Right lobe of liver (tissue), 6 donors: ENCODE data around the gene RAB26. TPM values are rescaled to one million over a fixed set of nuclear protein-coding genes. Genes with fewer than 3 reads are reported as not detected.
A peak's percentile ranks its signal among the peaks of the same experiment; 100 is the strongest.

ENCODE experiments used
- ATAC-seq, 4 donors: fragments of 200-7000 bp; cut with Tn5 transposase; one replicate each; pipeline ENCODE4 v1.9.1; 2020; ENCODE audit warnings: mild to moderate bottlenecking in 4 of 4, moderate library complexity in 4 of 4
- DNase-seq, 3 donors: peaks; one replicate each; pipeline ENCODE4 v3.0.0-alpha.2; 2020
- H3K27ac ChIP-seq, 3 donors: fragments of 200-600 bp; one replicate each; pipeline ENCODE4 v1.8.0; 2022
- H3K27me3 ChIP-seq, 2 donors: fragments of 200-600 bp; one replicate each; pipeline ENCODE4 v1.8.0; 2022
- H3K36me3 ChIP-seq, 4 donors: fragments of 200-600 bp; sonication (generic) in 1 of 4; one replicate each; pipeline versions ENCODE4 v1.5.1 to v1.8.0; 2017 to 2022; ENCODE audit warnings: control low read depth in 1 of 4
- H3K4me1 ChIP-seq, 4 donors: fragments of 200-600 bp; sonication (generic) in 1 of 4; one replicate each; pipeline versions ENCODE4 v1.5.1 to v1.8.0; 2017 to 2022; ENCODE audit warnings: control low read depth in 1 of 4
- H3K4me3 ChIP-seq, 3 donors: fragments of 200-600 bp; one replicate each; pipeline ENCODE4 v1.8.0; 2022
- H3K9me3 ChIP-seq, 4 donors: fragments of 200-600 bp; sonication (generic) in 1 of 4; one replicate each; pipeline versions ENCODE4 v1.5.1 to v1.8.0; 2017 to 2022; ENCODE audit warnings: control low read depth in 1 of 4
- POLR2A ChIP-seq: fragments of 450-650 bp; IDR thresholded peaks from one replicate; pipeline ENCODE4 v1.6.1; 2017; ENCODE audit warnings: antibody characterized with exemption, mild to moderate bottlenecking
- WGBS: methylation state at CpG from one replicate; pipeline ENCODE4 v1.1.6; 2018; ENCODE audit warnings: low coverage, low lambda C conversion rate; ENCODE audit not compliant: insufficient coverage; ENCODE audit errors: missing lambda C conversion rate; 5-methylcytosine and 5-hydroxymethylcytosine counted together
- intact Hi-C, 2 donors: fragments of 100-400 bp; cut with DNase I; formaldehyde crosslinking; loops; one replicate each; pipeline versions ENCODE4 v1.11.2 to v1.14.1; 2022
- total RNA-seq, 6 experiments: library from RNA; depleted of rRNA in 2 of 6; stranded (reverse); fragments of >200 nt in 2 of 6; fragmentation: NEBNext Ultra II Directional in 3 of 6; extraction: Animal tissue kit (Norgen Biotek cat#: 25700) in 3 of 6; gene quantifications; one replicate each; pipeline versions ENCODE4 v1.1.0 to v1.2.4, GENCODE V29; 2016 to 2023
- TF ChIP-seq, protein P1 (sequence below), 4 donors: fragments of 200-600 bp in 3 of 4; fragments of 450-650 bp in 1 of 4; IDR thresholded peaks; one replicate each; pipeline versions ENCODE4 v1.5.1 to v1.8.0; 2016 to 2022; ENCODE audit warnings: antibody characterized with exemption in 4 of 4, mild to moderate bottlenecking in 2 of 4
- donor health status: DM: no; HTN: yes; CAD: no.
- donor health status: DM: no; HTN: no; CAD: no.
- donor health status: DM: no; HTN: no; CAD: no.
- donor health status: DM: no; HTN: yes; CAD: no.
- donor health status: DM: no; HTN: yes; CAD: no.

The RAB26 gene
- total RNA-seq, 6 experiments from 2014 or later: 3.8 to 14.6 (median 8.7) TPM

DNA sequence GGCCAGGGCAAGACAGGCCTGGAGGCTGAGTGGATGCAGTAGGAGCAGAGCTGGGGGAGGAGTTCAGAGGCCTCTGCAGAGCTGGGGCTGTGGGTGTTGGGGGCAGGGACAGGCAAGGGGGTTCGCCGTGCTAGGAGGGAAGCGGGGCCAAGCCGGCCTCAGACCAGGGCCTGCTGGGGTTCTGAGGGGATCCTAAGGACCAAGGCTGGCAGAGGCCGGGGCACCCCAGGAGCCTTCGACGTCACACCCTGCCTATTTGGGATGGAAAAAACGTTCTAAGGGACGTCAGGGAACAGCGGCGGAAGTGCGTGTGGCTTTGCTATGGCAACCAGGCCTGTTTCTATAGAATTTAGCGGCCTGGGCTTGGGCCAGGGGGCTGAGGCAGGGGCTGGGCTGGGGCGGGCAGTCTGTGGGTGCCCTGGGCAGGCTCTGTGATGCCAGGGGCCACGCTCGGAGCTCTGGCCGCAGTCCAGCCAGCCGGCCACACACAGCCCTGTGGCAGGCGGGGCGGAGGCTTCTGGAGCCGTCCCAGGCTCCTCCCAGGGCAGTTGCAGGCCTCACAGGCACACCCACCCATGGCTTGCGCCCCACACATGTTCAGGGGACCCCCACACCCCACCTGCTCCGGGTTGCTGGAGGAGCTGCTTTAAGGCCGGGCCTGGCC lies 10.9 kb downstream of the RAB26 start:
- H3K4me1 ChIP-seq: peaks cover 0 to 62% (median 22%) of the 10 kb centered on the region in 4 donors

DNA sequence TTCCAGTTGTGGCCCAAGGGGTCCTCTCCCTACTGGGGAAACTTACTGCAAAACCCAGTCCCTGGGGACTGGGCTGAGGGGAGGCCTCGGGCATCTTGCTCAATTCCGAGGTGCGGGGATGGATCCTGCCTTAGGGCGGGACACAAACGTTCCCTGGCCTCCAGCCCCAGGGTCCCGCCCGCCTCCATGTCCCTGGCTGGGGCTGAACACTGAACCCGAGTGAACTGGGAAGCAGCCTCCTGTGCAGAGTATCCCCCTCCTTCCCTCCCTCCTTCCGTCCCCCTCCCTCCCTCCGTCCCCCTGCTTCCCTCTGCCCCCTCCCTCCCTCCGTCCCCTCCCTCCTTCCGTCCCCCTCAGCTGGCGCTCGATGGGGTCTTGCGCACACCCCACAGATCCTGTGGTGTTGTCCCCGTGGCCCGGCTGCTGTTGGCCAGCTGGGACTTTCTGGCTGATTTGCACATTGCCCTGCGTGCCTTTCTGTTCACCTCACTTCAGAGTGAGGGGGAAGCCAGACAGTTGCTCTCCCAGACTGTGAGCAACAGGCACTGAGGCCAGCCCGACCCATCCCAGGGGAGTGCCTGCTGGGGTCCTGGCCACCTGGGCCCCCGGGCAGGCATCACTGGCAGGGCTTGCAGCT lies 12.6 kb downstream of the RAB26 start:
- Histone ChIP-seq H3K27me3 (no peaks in the 10 kb centered on the region), H3K27ac (peak overlapping the region in 2 of 3 donors; percentile 43 to 71), H3K9me3 (no peaks in the 10 kb centered on the region), H3K36me3 (peaks cover 0 to 3% (median 1%) of the 10 kb centered on the region in 4 donors), H3K4me1 (peaks cover 0 to 66% (median 24%) of the 10 kb centered on the region in 4 donors), H3K4me3 (no peak overlapping the region)
- DNase-seq (peak in 2 of 3 donors; percentile 76 to 83), ATAC-seq (peak in 2 of 4 donors; percentile 10 to 24)
- WGBS: 37% methylated on average over 15 of the region's 20 CpGs
- no peak for TF ChIP-seq POLR2A
- TF ChIP-seq, protein P1, sequence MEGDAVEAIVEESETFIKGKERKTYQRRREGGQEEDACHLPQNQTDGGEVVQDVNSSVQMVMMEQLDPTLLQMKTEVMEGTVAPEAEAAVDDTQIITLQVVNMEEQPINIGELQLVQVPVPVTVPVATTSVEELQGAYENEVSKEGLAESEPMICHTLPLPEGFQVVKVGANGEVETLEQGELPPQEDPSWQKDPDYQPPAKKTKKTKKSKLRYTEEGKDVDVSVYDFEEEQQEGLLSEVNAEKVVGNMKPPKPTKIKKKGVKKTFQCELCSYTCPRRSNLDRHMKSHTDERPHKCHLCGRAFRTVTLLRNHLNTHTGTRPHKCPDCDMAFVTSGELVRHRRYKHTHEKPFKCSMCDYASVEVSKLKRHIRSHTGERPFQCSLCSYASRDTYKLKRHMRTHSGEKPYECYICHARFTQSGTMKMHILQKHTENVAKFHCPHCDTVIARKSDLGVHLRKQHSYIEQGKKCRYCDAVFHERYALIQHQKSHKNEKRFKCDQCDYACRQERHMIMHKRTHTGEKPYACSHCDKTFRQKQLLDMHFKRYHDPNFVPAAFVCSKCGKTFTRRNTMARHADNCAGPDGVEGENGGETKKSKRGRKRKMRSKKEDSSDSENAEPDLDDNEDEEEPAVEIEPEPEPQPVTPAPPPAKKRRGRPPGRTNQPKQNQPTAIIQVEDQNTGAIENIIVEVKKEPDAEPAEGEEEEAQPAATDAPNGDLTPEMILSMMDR (IDR thresholded peaks at IDR 0.05): no peak
- intact Hi-C loops: no loop called here

More for the DNA sequence above, 10.9 kb downstream of the RAB26 start:
- H3K9me3 ChIP-seq: no peaks in the 10 kb centered on the region
- intact Hi-C loops: no loop called here
- DNase-seq (peak; percentile 78 to 90 (median 89)), ATAC-seq (peak; percentile 5 to 28 (median 24))
- H3K27me3 ChIP-seq: no peaks in the 10 kb centered on the region
- H3K36me3 ChIP-seq: no peaks in the 10 kb centered on the region
- TF ChIP-seq, protein P1 (IDR thresholded peaks at IDR 0.05): no peak
- TF ChIP-seq POLR2A: no peak
- WGBS: 29% methylated on average over 10 of the region's 24 CpGs
- peak overlapping the region; percentile 5 to 95 (median 81) for H3K4me3 ChIP-seq
- peak overlapping the region; percentile 16 to 95 (median 65) for H3K27ac ChIP-seq

DNA sequence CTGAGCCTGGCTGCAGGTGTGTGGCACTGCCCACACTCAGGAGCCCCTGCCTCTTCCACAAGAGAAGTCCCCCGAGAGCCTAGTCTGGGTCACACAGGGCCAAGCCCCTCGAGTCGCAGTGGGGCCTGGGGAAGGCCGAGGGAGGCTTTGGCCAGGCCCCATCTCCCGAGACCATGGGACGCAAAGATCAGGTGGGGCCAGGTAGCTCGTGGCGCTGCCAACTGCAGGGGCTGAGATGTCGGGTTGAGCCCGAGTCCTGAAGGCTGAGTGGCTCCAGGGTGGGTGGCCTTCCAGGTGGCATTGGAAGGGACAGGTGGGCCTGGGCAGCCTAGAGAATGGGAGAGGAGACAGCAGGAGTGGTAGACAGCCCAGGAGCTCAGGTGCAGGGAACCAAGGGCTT lies 13.5 kb downstream of the RAB26 start:
- ATAC-seq: no peak
- TF ChIP-seq, protein P1 (IDR thresholded peaks at IDR 0.05): no peak
- no peak for TF ChIP-seq POLR2A
- Histone ChIP-seq H3K36me3 (peaks cover 0 to 3% (median 1%) of the 10 kb centered on the region in 4 donors), H3K27me3 (no peaks in the 10 kb centered on the region), H3K4me3 (no peak overlapping the region), H3K4me1 (peaks cover 0 to 72% (median 27%) of the 10 kb centered on the region in 4 donors), H3K9me3 (no peaks in the 10 kb centered on the region), H3K27ac (peak overlapping the region in 1 of 3 donors; percentile 71)
- intact Hi-C loops: no loop called here
- no CpG with 5 or more reads among the region's 10 CpGs for WGBS
- no peak for DNase-seq

DNA sequence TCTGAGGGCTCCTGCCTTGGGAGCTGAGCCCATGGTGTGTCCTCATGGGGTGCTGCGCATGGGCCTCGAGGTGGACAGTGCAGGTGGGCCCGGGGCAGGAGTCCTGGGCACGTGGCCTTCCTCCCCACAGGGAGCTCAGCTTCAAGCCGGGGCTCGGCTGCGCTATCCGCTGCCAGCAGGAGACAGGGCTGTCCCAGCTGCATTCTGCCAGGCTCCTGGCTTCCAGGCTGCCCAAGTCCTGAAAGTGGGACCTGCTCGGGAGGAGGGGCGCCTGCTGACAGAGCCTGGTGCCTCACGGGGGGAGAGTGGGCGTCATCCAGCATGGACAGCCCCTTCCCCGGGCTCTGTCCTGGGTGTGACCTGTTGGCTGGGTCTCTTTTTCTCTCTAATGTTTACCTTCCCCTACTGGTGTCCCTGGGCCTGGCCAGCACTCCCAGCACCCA lies 14.3 kb downstream of the RAB26 start:
- DNase-seq (no peak), ATAC-seq (no peak)
- intact Hi-C loops: no loop called here
- no peak overlapping the region for H3K4me3 ChIP-seq
- no peaks in the 10 kb centered on the region for H3K27me3 ChIP-seq
- H3K9me3 ChIP-seq: no peaks in the 10 kb centered on the region
- peaks cover 0 to 69% (median 25%) of the 10 kb centered on the region in 4 donors for H3K4me1 ChIP-seq
- TF ChIP-seq, protein P1 (IDR thresholded peaks at IDR 0.05): no peak
- TF ChIP-seq POLR2A: no peak
- H3K27ac ChIP-seq: no peak overlapping the region
- no CpG with 5 or more reads among the region's 13 CpGs for WGBS
- H3K36me3 ChIP-seq: peaks cover 0 to 4% (median 1%) of the 10 kb centered on the region in 4 donors
